NCI-H345 (cell line): ENCODE data around the gene FGR.
"Not testable (repeated sequence)": the region's sequence is repeated elsewhere in the genome, so short reads cannot be mapped to it uniquely, and the experiment has no call there.

Experiments used
- DNase-seq: peaks from one replicate; lab custom pipeline; 2025; lab: John Stamatoyannopoulos, UW

FGR gene

DNA sequence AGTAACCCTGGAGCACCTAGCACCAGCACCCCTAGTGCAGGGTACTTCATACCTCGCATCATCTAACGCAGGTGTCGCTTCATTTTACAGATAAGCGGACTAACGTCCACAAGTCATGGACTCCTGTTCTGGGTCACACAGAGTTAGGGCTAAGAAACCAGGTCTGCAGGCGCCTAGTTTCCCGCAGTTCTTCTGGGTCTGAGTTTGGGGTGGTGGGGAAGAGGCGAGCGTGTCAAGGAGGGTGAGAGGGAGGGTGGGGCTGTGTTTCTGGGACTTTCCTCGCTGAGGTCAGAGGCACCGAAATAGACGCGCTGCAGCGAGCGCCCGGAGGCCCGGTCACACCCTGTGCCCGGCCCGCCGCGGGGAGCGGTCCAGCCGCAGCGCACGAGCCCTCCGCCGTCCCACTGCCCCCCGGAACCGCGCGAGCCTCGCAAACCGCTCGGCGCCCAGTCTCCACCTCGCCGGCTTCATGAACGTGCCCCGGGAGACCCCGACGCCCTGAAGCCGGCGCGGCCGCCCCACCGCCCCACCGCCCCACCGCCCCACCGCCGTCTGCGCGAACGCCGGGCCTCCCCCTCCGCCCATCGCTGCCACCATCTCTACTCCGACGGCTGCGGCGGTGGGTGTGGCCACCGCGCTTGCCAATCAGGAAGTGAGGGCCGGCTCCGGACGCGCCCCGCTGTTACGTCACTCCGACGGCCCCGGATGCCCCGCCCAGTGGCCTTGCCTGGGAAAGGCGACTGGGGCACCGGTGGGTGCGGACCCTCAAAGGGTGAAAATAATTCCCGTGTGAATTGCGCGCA, 24.7 kb upstream of the FGR start:
- DNase-seq, result peak; percentile 90

DNA sequence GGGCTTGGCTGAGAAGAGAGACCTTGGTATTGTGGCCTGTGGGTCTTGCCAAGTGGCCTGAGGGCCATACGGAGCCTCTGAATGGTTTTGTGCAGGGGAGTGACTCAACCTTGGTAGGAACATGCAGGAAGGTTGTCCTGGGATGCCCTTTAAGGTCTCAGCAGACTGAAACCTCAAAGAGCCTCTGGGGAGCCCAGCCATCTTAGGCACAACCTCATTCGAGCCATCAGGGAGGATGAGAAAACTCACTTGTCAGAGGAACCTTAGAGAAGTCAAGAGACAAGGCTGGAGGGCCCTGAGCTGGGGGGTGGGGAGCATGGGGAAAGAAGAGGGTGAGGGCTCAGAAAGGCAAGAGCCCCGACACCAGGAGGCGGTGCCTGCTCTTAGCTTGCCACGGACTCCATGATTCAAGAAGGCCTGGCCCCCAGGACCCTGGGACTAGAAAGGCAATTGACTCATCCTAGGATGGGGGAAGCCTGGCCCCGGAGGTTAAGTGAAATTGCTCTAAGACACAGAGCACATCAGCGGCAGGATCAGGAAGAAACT, 24.0 kb upstream of the FGR start:
- DNase-seq, result no peak

DNA sequence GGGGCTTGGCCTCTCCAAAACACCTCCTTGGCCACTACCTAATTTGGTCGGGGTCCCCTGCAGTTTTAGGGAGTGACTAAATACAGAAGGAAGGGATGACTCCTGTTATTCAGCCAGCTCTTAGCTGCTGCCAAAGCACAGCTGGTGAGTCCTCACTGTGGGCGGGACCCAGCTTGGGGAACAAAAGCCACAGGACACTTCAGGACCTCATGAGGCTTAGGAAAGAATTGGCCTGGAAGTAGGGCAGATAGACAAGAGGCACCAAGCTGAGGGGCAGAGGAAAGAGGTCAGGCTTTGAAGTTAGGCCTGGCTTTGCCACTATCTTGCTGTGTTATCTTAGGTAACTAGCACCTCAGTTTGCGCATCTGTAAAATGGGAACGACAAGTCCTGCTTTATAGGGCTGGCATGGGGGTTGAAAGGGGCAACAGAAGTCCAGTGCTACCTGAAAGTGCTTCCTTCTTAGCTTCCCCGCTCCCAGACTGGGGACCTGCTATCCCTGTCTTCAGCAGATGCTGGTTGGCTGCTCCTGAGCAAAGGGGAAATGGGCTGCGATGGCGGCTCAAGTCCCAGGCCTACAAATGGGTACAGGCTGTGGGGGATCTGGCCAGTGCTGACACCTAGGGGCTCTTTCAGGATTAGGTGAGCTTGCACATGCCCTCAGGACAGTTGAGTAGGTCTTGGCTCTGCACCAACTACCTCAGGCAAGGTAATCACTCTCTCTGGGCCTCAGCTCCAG, 21.3 kb upstream of the FGR start:
- DNase-seq, result peak; percentile 10

DNA sequence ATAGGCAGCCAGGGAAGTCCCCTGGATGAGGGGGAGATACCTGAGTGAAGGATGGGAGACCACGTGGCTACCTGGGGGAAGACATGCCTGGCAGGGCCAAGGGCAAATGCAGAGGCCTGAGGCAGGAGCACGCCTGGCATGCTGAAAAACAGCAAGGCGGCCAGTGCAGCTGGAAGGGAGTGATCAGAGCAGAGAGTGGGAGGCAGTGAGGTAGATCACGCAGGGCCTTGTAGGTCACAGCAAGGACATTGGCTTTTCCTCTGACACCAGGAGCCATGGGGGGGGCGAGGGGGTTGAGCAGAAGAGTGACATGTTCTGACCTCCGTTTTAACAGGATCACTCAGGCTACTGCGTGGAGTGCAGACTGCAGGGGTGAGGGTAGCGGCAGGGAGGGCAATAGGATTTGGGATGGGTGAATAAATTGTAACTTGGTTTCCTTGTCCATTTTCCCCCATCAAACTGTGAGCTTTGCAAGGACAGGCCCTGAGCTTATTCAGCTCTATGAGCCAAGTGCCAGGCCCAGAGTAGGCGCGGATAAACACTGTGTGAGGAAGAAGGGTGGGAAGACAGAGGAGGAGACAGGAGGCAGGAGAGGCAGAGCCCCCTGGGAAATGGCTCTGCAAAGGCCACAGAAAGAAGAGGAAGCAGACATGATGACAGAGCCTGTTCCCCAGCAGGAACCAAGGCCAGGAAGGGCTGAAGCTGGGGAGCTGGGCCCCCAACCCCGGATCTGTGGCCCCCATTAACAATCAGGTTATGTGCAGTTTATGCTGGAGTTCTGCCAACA, 20.4 kb upstream of the FGR start:
- DNase-seq, result no peak

DNA sequence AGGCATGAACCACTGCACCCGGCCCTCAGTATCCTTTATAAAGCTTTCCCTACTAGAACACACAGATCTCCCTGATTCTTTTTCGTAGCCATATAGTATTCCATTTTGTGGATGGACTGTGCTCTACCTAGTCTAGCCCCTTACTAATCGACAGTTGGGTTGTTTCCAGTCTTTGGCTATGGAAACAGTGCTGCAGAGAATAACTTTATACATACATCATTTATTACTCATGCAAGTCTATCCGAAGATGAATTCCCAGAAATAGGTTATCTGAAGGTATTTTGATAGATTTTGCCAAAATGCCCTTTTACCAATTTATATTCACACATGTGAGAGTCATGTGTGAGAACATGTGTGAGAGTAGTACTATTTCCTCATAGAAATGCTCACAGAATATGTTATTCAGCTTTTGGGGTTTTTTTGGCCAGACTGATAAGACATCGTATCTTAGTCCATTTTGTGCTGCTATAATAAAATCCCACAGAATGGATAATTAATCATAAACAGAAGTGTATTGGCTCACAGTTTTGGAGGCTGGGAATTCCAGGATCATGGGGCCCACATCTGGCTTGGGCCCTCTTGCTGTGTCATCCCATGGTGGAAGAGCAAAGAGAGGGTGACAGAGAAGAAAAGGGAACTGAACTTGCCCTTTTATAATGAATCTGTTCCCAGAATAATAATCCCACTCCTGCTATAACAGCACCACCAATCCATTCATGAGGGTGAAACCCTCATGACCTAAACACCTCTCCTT, 17.3 kb upstream of the FGR start:
- DNase-seq, result no peak

DNA sequence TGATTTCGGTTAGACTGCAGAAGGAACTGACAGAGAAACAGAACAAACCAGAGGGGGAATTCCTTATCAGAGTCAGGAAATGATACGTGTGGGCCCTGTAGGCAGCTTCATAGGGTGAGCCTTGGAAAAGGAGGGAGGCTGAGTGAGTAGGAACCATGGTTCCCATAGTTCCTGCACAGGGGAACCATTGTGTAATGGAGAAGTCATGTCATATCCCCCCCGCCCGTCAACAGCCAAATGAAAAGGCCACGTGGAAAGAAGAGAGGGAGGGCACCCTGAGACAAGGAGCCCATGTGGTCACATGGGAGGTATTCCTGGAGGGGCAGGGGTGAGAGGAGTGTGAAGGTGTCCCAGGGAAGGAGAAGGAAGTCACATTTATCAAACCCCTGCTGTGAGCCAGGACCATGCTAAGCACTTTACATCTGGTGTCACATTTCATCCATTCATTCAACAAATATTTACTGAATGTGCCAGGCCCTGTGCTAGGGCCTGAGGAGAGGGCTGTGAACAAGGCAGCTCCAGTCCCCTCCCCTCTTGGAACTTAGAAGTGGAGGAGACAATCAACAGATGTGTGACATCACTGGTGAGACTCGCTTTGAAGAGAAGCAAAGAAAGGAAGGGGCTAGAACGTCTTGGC, 15.7 kb upstream of the FGR start:
- peak; percentile 80 for DNase-seq

DNA sequence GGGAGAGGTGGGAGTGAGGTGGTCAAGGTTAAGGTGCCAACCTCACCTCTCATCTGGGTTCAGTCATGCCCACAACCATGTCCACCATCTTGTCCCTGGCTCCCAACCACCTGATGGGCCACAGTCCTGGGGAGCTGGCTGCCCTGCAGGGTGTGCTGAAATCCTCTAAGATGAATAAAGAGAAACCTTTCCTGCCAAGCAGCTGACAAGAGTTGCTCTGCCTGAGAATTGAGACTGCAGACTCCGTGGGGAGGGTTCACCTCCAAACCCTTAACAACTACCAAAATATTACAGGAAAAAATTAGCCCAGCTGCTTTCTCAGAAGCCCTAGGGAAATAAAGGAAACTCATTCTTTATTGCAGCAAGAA, 15.2 kb upstream of the FGR start:
- no peak for DNase-seq

DNA sequence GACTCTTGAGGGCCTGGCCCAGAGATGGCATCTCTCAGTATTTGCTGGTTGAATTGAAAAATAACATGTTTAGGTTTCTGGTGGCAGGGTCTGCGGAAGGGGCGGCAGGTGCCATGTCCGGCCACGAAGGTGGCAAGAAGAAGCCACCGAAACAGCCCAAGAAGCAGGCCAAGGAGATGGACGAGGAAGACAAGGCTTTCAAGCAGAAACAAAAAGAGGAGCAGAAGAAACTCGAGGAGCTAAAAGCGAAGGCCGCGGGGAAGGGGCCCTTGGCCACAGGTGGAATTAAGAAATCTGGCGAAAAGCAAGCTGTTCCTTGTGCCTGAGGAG, 14.3 kb upstream of the FGR start:
- DNase-seq, result no peak

DNA sequence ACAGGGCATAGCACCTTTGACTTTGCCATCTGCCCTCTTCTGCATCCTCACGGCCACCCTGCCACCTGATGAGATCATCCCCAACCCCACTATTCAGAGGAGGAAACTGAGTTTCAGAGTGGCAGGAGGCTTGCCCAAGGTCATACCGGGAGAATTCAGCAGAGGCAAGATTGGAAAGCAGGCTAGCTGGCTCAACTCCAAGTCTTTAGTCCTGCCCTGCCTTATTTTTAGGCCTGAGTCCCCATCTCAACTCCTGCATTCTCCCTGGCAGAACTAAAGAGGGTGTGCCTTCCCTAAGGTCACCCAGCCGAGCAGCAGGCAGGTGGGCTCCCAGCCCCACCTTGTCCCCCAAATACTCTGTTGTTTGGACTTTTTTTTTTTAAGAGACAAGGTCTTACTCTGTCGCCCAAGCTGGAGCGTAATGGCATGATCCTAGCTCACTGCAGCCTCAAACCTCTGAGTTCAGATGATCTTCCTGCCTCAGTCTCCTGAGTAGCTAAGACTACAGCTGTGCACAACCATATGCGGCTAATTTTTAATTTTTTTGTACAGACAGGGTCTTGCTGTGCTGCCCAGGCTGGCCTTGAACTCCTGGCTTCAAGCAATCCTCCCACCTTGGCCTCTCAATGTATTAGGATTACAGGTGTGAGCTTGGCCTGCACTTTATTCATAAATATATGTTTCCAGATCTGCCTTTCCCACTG, 13.8 kb upstream of the FGR start:
- no peak for DNase-seq

DNA sequence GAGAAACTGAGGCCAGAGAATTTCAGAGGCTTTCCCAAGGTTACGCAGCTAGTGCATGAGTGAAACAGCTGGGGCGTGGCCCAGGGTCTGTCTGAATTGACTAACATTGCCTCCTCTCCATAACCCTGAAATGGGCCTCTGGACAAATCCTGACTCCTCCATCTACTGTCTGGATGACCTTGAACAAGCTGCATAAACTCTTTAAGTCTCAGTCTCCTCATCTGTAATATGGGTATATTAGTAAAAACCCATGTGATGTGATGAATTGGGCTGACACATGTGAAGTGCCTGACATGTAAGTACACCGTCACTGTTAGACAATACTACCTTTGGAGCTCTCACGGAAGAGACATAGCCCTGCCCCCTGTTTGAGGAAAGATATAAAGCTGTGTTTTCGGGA, 12.3 kb upstream of the FGR start:
- no peak for DNase-seq

DNA sequence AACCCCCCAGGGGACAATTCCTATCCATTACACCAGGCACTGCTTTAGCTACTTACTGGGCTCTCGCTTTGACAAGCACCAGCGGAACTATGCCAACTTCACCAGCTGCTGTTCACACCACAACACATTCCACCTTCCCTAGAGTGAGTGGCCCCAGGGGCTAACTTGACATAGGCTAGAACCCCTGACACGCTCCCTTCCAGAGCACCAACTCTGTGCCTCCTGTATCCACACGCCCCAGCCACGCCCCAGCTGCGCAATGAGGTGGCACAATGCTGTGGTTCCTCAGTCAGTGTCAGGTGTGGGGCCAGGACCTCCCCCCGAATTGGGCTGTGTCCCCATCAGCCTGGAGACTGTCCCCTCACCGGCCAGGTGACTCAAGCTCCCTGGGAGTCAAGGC, 11.7 kb upstream of the FGR start:
- DNase-seq, result no peak

DNA sequence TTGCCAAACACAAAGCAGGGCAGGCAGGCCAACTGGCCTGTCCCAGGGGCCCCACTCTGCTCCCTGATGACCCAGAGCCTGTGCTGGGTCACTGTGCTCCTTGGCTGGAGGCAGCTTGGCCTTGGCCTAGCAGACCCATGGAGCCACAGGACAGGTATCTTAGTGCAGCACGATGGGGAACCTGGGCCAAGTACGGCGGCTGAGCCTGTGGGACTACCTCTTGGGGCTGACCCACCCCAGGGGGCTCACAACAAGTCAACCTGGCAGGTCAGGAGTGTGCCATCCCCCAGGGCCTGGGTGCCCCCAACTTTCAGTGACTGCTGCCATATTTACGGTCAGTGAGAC, 10.1 kb upstream of the FGR start:
- DNase-seq, result no peak

DNA sequence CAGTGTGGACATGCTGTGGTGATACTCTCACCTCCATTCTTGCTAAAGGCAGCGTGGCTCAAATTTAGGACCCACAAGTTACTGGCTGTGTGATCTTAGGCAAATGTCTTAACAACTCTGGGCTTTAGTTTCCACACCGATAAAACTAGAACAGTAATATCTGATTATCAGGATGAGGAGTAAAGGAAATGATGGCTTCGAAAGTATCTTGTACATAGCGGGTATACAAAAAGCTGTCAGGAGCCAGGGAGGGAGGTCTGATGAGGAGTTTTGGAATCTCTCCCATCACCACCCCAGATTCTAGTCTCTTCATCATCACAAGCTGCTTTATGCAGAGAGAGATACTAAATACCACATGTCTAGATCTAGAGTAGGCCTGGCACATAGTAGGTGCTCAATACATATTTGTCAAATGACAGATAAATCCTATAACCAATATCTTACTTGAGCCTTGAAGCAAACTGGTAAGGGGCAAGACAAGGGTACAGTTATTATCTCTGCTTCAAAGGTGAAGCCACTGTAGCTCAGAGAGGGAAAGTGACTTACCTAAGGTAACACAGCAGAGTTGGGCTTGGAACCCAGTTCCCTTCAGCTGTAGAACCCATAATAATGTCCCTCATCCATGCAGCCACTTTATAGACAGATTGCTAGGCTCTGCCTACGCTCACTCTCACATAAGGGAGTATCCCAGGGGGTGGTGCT, 9.5 kb upstream of the FGR start:
- DNase-seq, result no peak

DNA sequence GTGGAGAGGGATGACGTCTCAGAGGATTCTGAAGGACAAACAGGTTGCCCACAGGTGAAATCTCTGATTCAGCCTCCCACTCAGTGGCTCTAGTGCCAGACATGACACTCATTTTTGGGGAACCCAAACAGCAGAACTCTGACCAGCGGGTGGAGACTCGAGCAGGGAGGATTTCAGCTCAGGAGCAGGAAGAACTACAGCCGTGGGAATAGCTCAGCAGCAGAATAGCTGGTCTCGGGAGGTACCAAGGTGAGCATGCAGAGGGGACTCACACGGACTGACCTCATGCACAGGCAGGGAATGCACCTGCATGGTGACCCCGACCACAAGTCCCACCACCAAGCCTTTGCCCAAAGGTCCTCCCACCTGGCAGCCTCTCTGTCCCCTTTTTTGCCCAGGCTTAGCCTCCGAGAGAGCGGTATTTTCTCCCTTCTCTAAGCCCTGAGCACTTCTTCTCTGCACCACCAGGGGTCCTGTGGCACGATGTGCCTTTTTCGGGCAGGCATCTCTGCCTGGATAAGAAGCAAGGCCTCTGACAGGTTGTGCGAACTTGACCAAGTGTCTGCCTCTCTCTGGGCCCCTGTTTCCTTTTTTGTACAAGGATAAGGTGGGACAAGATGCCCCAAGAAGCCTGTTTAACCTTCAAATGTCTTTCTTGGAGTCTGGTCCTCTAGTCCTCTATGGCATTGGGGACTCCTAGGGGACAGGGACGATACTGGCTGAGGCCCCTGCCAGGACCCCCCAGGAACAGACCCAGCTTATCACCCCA, 8.8 kb upstream of the FGR start:
- no peak for DNase-seq

DNA sequence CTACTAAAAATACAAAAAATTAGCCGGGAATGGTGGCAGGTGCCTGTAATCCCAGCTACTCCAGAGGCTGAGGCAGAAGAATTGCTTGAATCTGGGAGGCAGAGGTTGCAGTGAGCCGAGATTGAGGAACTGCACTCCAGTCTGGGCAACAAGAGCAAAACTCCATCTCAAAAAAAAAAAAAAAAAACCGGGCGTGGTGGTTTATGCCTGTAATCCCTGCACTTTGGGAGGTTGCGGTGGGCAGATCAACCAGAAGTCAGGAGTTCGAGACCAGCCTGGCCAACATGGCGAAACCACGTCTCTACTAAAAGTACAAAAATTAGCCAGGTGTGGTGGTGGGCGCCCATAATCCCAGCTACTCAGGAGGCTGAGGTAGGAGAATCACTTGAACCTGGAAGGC, 5.5 kb upstream of the FGR start:
- not testable (repeated sequence) for DNase-seq

DNA sequence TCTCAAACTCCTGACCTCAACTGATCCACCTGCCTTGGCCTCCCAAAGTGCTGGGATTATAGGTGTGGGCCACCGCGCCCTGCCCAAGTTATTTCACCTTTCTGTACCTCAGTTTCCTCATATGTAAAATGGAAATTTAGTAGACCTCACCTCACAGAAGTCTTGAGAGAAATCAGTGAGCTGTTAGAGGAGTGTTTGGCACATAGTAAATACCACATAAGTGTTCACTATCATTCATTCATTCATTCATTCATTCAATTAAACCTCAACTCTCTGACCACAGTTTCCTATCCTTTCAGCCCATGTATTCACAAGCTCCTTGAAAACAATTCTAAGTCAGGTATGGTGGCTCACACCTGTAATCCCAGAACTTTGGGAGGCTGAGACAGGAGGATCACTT, 3.8 kb upstream of the FGR start:
- no peak for DNase-seq

DNA sequence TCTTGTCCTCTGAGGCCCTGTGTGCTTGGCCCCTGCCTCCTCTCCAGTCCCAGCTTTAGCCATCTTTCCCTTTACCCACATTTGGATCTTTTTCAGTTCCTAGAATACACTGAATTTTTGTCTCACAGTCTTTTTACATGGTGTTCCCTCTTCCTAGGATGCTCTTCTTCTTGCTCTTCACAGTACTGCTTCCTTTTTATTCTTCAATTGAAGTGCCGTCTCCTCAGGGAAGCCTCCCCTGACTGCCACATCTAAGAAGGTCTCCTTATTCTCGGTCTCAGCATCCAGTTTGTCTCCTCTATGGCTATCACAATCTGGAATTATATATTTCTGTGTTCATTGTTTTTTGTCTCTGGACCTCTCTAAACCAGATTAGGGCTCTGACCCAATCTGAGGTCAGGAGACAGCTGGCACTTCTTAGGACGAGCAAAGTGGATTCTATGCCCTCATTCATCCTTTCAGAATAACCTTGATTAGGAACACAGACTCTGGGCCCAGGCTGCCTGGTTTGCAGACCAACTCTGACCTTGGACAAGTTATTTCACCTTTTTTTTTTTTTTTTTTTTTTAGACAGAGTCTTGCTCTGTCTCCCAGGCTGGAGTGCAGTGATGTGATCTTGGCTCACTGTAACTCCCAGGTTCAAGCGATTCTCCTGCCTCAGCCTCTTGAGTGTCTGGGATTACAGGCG, 3.2 kb upstream of the FGR start:
- no peak for DNase-seq

DNA sequence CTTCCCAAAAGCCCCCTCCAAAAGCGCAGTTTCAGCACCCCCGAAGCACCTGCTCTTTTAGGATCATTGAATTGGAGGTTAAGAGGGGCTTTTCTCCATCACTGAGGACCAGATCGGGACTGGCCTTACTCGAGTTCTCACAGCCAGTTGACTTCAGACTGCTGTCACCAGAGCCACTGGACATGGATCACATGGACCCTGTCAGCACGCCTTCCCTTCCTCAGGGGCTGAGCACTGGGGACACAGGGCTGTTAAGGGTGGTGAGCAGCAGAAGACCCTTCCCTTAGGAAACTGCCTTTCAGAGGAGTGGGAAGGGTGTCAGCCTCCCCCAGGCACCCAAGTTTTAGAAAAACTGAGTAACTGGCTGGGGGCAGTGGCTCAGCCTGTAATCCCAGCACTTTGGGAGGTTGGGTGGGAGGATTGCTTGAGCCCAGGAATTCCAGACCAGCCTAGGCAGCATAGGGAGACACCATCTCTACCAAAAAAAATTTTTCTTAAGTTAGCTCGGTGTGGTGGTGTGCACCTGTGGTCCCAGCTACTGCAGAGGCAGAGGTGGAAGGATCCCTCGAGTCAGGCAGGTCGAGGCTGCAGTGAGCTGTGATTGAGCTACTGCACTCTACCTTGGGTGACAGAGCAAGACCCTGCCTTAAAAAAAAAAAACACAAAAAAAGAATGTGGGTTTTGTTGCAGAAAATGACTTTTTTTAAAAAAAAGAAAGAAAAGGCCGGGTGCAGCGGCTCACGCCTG, 584 bp upstream of the FGR start:
- DNase-seq, result no peak
